MM.1S (cell line): ENCODE results near the gene MYOZ2.
"Not testable (repeated sequence)": the region's sequence is repeated elsewhere in the genome, so short reads cannot be mapped to it uniquely, and the experiment has no call there.

Experiments used
- CTCF ChIP-seq: fragments of 300-600 bp; sonication (generic); IDR thresholded peaks from 2 replicates; pipeline ENCODE4 v1.5.1; 2016; ENCODE audit warnings: antibody characterized with exemption, low read length, mixed read lengths
- EZH2 ChIP-seq: fragments of 300-600 bp; sonication (generic); optimal IDR thresholded peaks from 2 replicates; pipeline ENCODE3; 2017; ENCODE audit warnings: low read depth, mild to moderate bottlenecking, antibody characterized with exemption, low read length, mixed read lengths
- EZH2phosphoT487 ChIP-seq: fragments of 300-600 bp; sonication (generic); IDR thresholded peaks from 2 replicates; pipeline ENCODE4 v1.6.1; 2018; ENCODE audit warnings: antibody characterized with exemption, low read length

- not testable (repeated sequence) for TF ChIP-seq CTCF, EZH2phosphoT487, EZH2
Observed at GRCh38 chr4:119143341-119143740, 7.7 kb downstream of the MYOZ2 start.
